Endothelial cell of umbilical vein (primary cell): ENCODE data around the gene SPNS2. TPM values are rescaled to one million over a fixed set of nuclear protein-coding genes. Genes with fewer than 3 reads are reported as not detected.

Experiments
- BruUV-seq: library from RNA; stranded (reverse); fragments of 400-500 nt; replicated peaks from 2 replicates; lab custom pipeline; 2021; lab: Mats Ljungman, UMichigan
- CTCF ChIA-PET: fragments of 300-600, 350-600 bp; sonication (Branson Sonifier 250); formaldehyde crosslinking; loops from one replicate; lab custom pipeline; 2021; ENCODE audit warnings: antibody characterized with exemption, inconsistent platforms; lab: Charles Lee
- POLR2A ChIA-PET: fragments of 300-600, 350-600 bp; sonication (Branson Sonifier 250); formaldehyde crosslinking; loops from one replicate; lab custom pipeline; 2021; ENCODE audit warnings: antibody characterized with exemption, inconsistent platforms; lab: Charles Lee
- DNase-seq: peaks from one replicate; pipeline ENCODE4 v3.0.0-alpha.2; 2011; ENCODE audit warnings: low read depth, low spot score
- FAIRE-seq: peaks from 2 replicates; lab custom pipeline; 2011; peaks lifted over from hg19 to GRCh38; lab: Jason Lieb, UNC
- H2AFZ ChIP-seq: 2 replicates; pipeline ENCODE4 v1.6.0; 2012; ENCODE audit warnings: low read depth, low read length, control low read depth, inconsistent platforms
- H3K27ac ChIP-seq: 2 replicates; pipeline ENCODE4 v1.5.1; 2011; ENCODE audit warnings: low read depth, mild to moderate bottlenecking, control low read depth, low read length, moderate library complexity; ENCODE audit not compliant: insufficient read depth
- H3K27me3 ChIP-seq, 2 experiments: 2 replicates each; pipeline versions ENCODE4 v1.6.0 to v1.6.1; 2011; ENCODE audit warnings: low read length in 2 of 2, mixed read lengths in 1 of 2; ENCODE audit not compliant: control insufficient read depth in 2 of 2, insufficient read depth in 2 of 2
- H3K36me3 ChIP-seq, 2 experiments: 2 replicates in 1 of 2; 3 replicates in 1 of 2; pipeline ENCODE4 v1.5.1; 2011; ENCODE audit warnings: low read length in 2 of 2, mild to moderate bottlenecking in 1 of 2, moderate library complexity in 1 of 2; ENCODE audit not compliant: control insufficient read depth in 2 of 2, insufficient read depth in 2 of 2; ENCODE audit errors: extremely low read depth in 1 of 2
- H3K4me1 ChIP-seq: 3 replicates; pipeline ENCODE4 v1.5.1; 2011; ENCODE audit warnings: mild to moderate bottlenecking, low read length; ENCODE audit not compliant: control insufficient read depth, insufficient read depth; ENCODE audit errors: extremely low read depth
- H3K4me2 ChIP-seq: 2 replicates; pipeline ENCODE4 v1.6.1; 2011; ENCODE audit warnings: low read length, control low read depth, mixed read lengths; ENCODE audit not compliant: insufficient read depth
- H3K4me3 ChIP-seq, 3 experiments: fragments of 200-600 bp in 1 of 3; sonication (generic), shearing (Covaris generic) in 1 of 3; replicated peaks in 1 of 3; 2 replicates each; pipeline ENCODE4 v1.5.1; 2011 to 2016; ENCODE audit warnings: control low read depth in 3 of 3, low read length in 3 of 3, mild to moderate bottlenecking in 2 of 3, inconsistent platforms in 1 of 3, low read depth in 1 of 3, moderate library complexity in 1 of 3; ENCODE audit not compliant: insufficient read depth in 1 of 3
- H3K79me2 ChIP-seq: 2 replicates; pipeline ENCODE4 v1.6.0; 2012; ENCODE audit warnings: low read length, inconsistent platforms; ENCODE audit not compliant: control insufficient read depth, insufficient read depth
- H3K9ac ChIP-seq: replicated peaks from 2 replicates; pipeline ENCODE3; 2011; ENCODE audit warnings: low read length, control low read depth; ENCODE audit not compliant: insufficient read depth; ENCODE audit errors: extremely low read depth
- H3K9me1 ChIP-seq: replicated peaks from 3 replicates; pipeline ENCODE4 v1.6.0; 2011; ENCODE audit warnings: mild to moderate bottlenecking, low read length; ENCODE audit not compliant: control insufficient read depth, insufficient read depth; ENCODE audit errors: extremely low read depth
- H3K9me3 ChIP-seq: replicated peaks from 2 replicates; pipeline ENCODE4 v1.5.1; 2012; ENCODE audit warnings: low read length, inconsistent platforms; ENCODE audit not compliant: control insufficient read depth, insufficient read depth
- H4K20me1 ChIP-seq: replicated peaks from 2 replicates; pipeline ENCODE3; 2011; ENCODE audit warnings: mild to moderate bottlenecking, low read length; ENCODE audit not compliant: control insufficient read depth, insufficient read depth; ENCODE audit errors: extremely low read depth
- EZH2 ChIP-seq: IDR thresholded peaks from 2 replicates; pipeline ENCODE4 v1.6.1; 2012; ENCODE audit warnings: borderline replicate concordance, low read depth, mild to moderate bottlenecking, moderate library complexity, low read length, inconsistent platforms; ENCODE audit not compliant: severe bottlenecking
- FOS ChIP-seq: IDR thresholded peaks from 2 replicates; pipeline ENCODE4 v1.6.1; 2011; ENCODE audit warnings: mild to moderate bottlenecking, low read length, moderate library complexity, borderline replicate concordance; ENCODE audit not compliant: insufficient read depth
- GATA2 ChIP-seq: IDR thresholded peaks from 2 replicates; pipeline ENCODE4 v1.7.0; 2011; ENCODE audit warnings: low read depth, mild to moderate bottlenecking, moderate library complexity, mixed read lengths, low read length; ENCODE audit not compliant: insufficient read length, insufficient read depth
- JUN ChIP-seq: IDR thresholded peaks from 2 replicates; pipeline ENCODE4 v1.6.1; 2011; ENCODE audit warnings: borderline replicate concordance, low read depth; ENCODE audit not compliant: insufficient read length, insufficient read depth
- MYC ChIP-seq: IDR thresholded peaks from one replicate; pipeline ENCODE4 v1.6.1; 2011; ENCODE audit warnings: mild to moderate bottlenecking, low read depth, low read length
- POLR2A ChIP-seq: IDR thresholded peaks from 2 replicates; pipeline ENCODE4 v1.6.1; 2012; ENCODE audit warnings: low read depth, mild to moderate bottlenecking, control low read depth, low read length
- POLR2AphosphoS5 ChIP-seq: IDR thresholded peaks from 2 replicates; pipeline ENCODE4 v1.6.1; 2012; ENCODE audit warnings: low read depth, mild to moderate bottlenecking, control low read depth, low read length, moderate library complexity; ENCODE audit not compliant: insufficient read depth
- dilution Hi-C: fragments of 300-500 bp; cut with MboI; formaldehyde crosslinking; loops from one replicate; pipeline ENCODE4 v1.15.0; 2019; ENCODE audit warnings: low sequenced_read_pairs; ENCODE audit not compliant: extremely low pct_ligation_motif_present
- intact Hi-C: fragments of 100-400 bp; cut with micrococcal nuclease; formaldehyde crosslinking; loops from one replicate; pipeline ENCODE4 v1.10.0; 2022
- polyA plus RNA-seq, 4 experiments: library from polyadenylated mRNA; depleted of rRNA in 3 of 4; stranded (reverse) in 3 of 4; unstranded in 1 of 4; fragments of >200 nt; gene quantifications; 2 replicates each; pipeline versions ENCODE4 v1.2.1 to v1.2.3, GENCODE V29; 2011 to 2012; ENCODE audit warnings: missing spikeins in 1 of 4
- total RNA-seq: library from RNA; stranded (reverse); gene quantifications from 2 replicates; pipeline ENCODE4 v1.2.3, GENCODE V29; 2021
- TF ChIP-seq, protein P1 (sequence below): IDR thresholded peaks from 2 replicates; pipeline ENCODE4 v1.6.1; 2011; ENCODE audit not compliant: insufficient read depth, insufficient read length
- TF ChIP-seq, protein P2 (sequence below), 2 donors: IDR thresholded peaks; 1 replicate in 1 of 2; 2 replicates in 1 of 2; pipeline ENCODE4 v1.5.1; 2011; ENCODE audit warnings: low read length in 2 of 2, mild to moderate bottlenecking in 2 of 2, moderate library complexity in 2 of 2, control low read depth in 1 of 2, inconsistent platforms in 1 of 2, low read depth in 1 of 2; ENCODE audit not compliant: insufficient read depth in 1 of 2; ENCODE audit errors: extremely low read depth in 1 of 2

The SPNS2 gene
- total and polyA plus RNA-seq, 2 donors (not counting 3 experiments of a cell fraction or from before 2014, with no cell fraction given), result 70.2 to 77.3 TPM

DNA sequence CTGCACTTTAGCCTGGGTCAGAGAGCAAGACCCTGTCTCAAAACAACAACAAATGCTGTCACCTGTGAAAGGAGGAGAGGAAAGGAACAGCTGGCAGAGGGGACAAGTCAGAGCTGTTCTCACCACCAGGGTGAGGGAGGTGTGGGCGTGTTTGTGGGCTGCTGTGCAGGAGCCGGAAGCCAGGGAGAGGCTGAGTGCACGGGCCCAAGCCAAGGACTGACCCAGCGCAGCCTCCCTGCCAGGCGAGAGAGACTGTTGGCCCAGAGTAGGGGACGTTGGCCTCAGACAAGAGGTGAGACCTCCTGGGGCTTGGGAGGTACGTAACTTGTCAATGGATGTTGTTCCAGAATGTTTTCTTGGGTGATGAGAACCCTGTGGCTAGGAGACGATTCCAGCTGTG is 10.7 kb downstream of the SPNS2 start:
- no peak for DNase-seq
- no peak overlapping the region for H3K27ac ChIP-seq
- CTCF ChIA-PET, result interaction anchor here (1.3 kb wide), 1 partner anchor 13 kb away, joined by 4 read pairs; no protein-coding TSS in a partner anchor
- no peaks in the 10 kb centered on the region for H3K9me1 ChIP-seq
- TF ChIP-seq FOS, result no peak
- no peak for TF ChIP-seq EZH2
- TF ChIP-seq, protein P1, sequence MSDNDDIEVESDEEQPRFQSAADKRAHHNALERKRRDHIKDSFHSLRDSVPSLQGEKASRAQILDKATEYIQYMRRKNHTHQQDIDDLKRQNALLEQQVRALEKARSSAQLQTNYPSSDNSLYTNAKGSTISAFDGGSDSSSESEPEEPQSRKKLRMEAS, result no peak
- no peak for TF ChIP-seq GATA2
- TF ChIP-seq MYC, result no peak
- TF ChIP-seq POLR2AphosphoS5, result no peak
- TF ChIP-seq, protein P2, sequence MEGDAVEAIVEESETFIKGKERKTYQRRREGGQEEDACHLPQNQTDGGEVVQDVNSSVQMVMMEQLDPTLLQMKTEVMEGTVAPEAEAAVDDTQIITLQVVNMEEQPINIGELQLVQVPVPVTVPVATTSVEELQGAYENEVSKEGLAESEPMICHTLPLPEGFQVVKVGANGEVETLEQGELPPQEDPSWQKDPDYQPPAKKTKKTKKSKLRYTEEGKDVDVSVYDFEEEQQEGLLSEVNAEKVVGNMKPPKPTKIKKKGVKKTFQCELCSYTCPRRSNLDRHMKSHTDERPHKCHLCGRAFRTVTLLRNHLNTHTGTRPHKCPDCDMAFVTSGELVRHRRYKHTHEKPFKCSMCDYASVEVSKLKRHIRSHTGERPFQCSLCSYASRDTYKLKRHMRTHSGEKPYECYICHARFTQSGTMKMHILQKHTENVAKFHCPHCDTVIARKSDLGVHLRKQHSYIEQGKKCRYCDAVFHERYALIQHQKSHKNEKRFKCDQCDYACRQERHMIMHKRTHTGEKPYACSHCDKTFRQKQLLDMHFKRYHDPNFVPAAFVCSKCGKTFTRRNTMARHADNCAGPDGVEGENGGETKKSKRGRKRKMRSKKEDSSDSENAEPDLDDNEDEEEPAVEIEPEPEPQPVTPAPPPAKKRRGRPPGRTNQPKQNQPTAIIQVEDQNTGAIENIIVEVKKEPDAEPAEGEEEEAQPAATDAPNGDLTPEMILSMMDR (IDR thresholded peaks at IDR 0.05; ENCODE audit: extremely low read depth in 1 of 2, insufficient read depth in 1 of 2, low read depth in 1 of 2, low read length in 2 of 2), result no peak
- TF ChIP-seq JUN, result no peak
- no peak for TF ChIP-seq POLR2A
- no peak overlapping the region for H2AFZ ChIP-seq
- POLR2A ChIA-PET, result no interaction called here
- H3K79me2 ChIP-seq, result peaks cover 8% of the 10 kb centered on the region
- intact Hi-C loops, result no loop called here
- H4K20me1 ChIP-seq, result no peaks in the 10 kb centered on the region
- no peak overlapping the region for H3K4me2 ChIP-seq
- H3K4me1 ChIP-seq, result peaks cover 25% of the 10 kb centered on the region
- H3K9ac ChIP-seq, result no peak overlapping the region
- no TSS peak for BruUV-seq
- dilution Hi-C loops, result no loop called here
- H3K36me3 ChIP-seq, result peaks cover 0 to 19% of the 10 kb centered on the region in 2 experiments
- no peaks in the 10 kb centered on the region for H3K9me3 ChIP-seq
- H3K4me3 ChIP-seq, result no peak overlapping the region
- peak; percentile 47 for FAIRE-seq
- no peaks in the 10 kb centered on the region for H3K27me3 ChIP-seq
